Progenitor cell of endocrine pancreas (in vitro differentiated cells): ENCODE measurements around the gene MT1X. TPM values are rescaled to one million over a fixed set of nuclear protein-coding genes. Genes with fewer than 3 reads are reported as not detected.

Source experiments
- DNase-seq: peaks from one replicate; pipeline ENCODE4 v3.0.0; 2021; ENCODE audit warnings: low spot score; ENCODE audit not compliant: unreplicated experiment
- H3K27ac Mint-ChIP-seq: 2 replicates; pipeline ENCODE4 v1.8.0; 2021; ENCODE audit warnings: mild to moderate bottlenecking, moderate library complexity, mixed read lengths
- H3K27me3 Mint-ChIP-seq: 2 replicates; pipeline ENCODE4 v1.8.0; 2021; ENCODE audit warnings: mixed read lengths
- H3K36me3 Mint-ChIP-seq: 2 replicates; pipeline ENCODE4 v1.8.0; 2022; ENCODE audit warnings: mixed read lengths; ENCODE audit not compliant: insufficient read depth
- H3K4me1 Mint-ChIP-seq: 2 replicates; pipeline ENCODE4 v1.8.0; 2021; ENCODE audit warnings: low read depth, mixed read lengths
- H3K4me3 Mint-ChIP-seq: 2 replicates; pipeline ENCODE4 v1.8.0; 2021; ENCODE audit warnings: low read depth, mild to moderate bottlenecking, moderate library complexity, mixed read lengths
- H3K9me3 Mint-ChIP-seq: 2 replicates; pipeline ENCODE4 v1.8.0; 2021; ENCODE audit warnings: low read depth, mixed read lengths
- total RNA-seq: library from RNA; stranded (reverse); gene quantifications from 2 replicates; pipeline ENCODE4 v1.2.1, GENCODE V29; 2021
- TF ChIP-seq, protein P1 (sequence below): fragments of 200-600 bp; sonication (generic); IDR thresholded peaks from one replicate; pipeline ENCODE4 v1.5.0; 2021; ENCODE audit warnings: antibody characterized with exemption, mild to moderate bottlenecking; ENCODE audit not compliant: unreplicated experiment

MT1X gene
- total RNA-seq, 1 donor from 2014 or later = 6.8 TPM

DNA sequence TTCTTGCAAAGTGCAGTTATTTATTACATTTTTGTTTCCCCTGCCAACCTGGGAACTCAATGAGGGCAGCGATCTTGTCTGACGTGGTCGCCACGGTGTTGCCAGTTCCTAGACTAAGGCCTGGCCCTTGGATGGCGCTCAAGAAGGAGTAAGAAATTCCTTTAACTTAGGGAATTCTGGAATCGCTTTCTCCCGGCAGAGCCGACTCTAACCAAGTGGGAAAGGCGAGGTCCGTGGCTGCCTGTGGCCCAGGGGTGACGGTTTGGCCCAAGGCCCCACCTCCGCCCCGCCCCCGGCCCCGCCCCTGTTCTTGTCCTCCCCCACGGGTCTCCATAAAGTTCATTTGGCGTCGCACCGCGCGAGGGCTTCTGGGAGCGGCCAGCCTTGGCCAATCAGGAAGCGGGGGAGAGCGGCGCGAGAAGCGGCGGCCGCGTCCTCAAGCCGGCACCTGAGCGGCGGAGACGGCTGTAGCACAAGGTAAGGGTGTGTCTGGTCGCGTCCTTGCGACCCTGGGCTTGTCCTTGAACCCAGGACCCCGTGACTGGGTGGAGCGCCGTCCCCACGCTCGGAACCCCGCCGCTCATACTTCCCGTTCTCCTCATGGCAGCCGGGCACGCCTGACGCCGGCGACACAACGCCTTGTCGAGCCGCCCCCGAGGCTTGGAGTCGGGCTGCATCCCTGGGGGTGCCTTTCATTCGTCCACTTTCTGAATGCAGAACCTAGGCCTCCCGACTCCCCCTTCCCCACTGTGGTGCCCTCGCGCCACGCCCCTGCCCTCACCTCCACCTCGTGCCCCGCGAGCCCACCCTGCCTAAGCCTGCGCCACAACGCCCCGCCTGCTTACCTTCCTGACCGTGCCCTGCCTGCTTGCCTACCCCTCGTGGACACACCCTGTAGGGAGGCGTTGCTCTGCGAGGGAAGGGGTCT, 47.7 kb downstream of the MT1X start, which contains the start of gene NUP93:
TSS of gene NUP93 (plus strand) at position 395 of the 928 bp plus-strand sequence. CDS start 18,119 bp downstream, outside the sequence.
- H3K27ac Mint-ChIP-seq = peak within 1 kb of the TSS; percentile 84
- H3K36me3 Mint-ChIP-seq = no peaks in the 10 kb centered on the region
- H3K4me1 Mint-ChIP-seq = peaks cover 14% of the 10 kb centered on the region
- TF ChIP-seq, protein P1, sequence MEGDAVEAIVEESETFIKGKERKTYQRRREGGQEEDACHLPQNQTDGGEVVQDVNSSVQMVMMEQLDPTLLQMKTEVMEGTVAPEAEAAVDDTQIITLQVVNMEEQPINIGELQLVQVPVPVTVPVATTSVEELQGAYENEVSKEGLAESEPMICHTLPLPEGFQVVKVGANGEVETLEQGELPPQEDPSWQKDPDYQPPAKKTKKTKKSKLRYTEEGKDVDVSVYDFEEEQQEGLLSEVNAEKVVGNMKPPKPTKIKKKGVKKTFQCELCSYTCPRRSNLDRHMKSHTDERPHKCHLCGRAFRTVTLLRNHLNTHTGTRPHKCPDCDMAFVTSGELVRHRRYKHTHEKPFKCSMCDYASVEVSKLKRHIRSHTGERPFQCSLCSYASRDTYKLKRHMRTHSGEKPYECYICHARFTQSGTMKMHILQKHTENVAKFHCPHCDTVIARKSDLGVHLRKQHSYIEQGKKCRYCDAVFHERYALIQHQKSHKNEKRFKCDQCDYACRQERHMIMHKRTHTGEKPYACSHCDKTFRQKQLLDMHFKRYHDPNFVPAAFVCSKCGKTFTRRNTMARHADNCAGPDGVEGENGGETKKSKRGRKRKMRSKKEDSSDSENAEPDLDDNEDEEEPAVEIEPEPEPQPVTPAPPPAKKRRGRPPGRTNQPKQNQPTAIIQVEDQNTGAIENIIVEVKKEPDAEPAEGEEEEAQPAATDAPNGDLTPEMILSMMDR = no peak
- DNase-seq = peak; percentile 80
- no peaks in the 10 kb centered on the region for H3K9me3 Mint-ChIP-seq
- H3K27me3 Mint-ChIP-seq = no peaks in the 10 kb centered on the region
- no peak within 1 kb of the TSS for H3K4me3 Mint-ChIP-seq

DNA sequence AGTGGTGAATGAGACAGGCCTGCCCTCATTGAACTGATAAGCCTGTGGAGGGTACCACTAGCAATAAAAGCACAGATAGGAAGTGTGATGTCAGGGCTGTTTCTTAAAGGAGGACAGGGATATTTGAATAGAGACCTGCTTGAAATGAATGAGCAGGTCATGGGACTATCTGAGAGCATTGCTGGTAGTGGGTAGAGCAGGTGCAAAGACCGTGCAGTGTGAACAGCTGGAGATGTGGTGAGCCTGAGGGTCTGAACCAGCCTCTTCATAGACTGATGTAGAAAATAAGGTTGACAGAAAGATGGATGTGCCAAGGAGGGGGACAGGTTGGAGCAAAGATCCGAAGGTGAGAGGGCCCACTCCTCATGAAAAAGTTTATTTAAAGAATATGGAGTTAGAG, 50.1 kb downstream of the MT1X start:
- H3K9me3 Mint-ChIP-seq = no peaks in the 10 kb centered on the region
- no peak overlapping the region for H3K27ac Mint-ChIP-seq
- H3K27me3 Mint-ChIP-seq = no peaks in the 10 kb centered on the region
- TF ChIP-seq, protein P1 = no peak
- DNase-seq = no peak
- H3K36me3 Mint-ChIP-seq = peaks cover 5% of the 10 kb centered on the region
- H3K4me3 Mint-ChIP-seq = no peak overlapping the region
- H3K4me1 Mint-ChIP-seq = peaks cover 14% of the 10 kb centered on the region

DNA sequence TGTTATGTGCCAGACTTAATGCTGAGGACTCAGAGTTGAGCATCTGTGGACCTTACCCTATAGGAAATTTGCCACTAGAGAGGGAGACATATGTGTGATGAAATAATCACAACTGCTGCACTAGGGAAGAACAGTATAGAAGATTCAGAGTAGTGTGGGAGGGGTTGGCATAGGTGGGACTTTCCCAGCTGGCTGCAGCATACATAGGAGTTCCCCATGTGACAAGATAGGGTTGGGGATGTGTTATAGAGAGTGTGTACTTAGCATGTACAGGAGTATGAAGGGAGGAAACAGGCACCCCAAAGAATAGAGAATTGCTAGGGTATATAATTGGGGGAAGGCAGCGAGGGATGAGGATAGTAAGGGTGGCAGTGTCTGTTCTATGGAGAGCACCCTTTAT, 50.6 kb downstream of the MT1X start:
- H3K27ac Mint-ChIP-seq = no peak overlapping the region
- peaks cover 14% of the 10 kb centered on the region for H3K4me1 Mint-ChIP-seq
- TF ChIP-seq, protein P1 = no peak
- DNase-seq = no peak
- no peaks in the 10 kb centered on the region for H3K27me3 Mint-ChIP-seq
- no peaks in the 10 kb centered on the region for H3K9me3 Mint-ChIP-seq
- H3K4me3 Mint-ChIP-seq = no peak overlapping the region
- H3K36me3 Mint-ChIP-seq = peaks cover 10% of the 10 kb centered on the region

Other genes starting within 250 kb of the MT1X start
- gene NUDT21, start 231.1 kb upstream of the MT1X start, total RNA-seq = 139 and 142 TPM in 2 replicates
- gene OGFOD1, start 230.9 kb upstream of the MT1X start, total RNA-seq = 32.0 and 33.6 TPM in 2 replicates
- gene BBS2, start 162.4 kb upstream of the MT1X start, total RNA-seq = 52.3 and 56.0 TPM in 2 replicates
- not detected in 2 replicates for gene MT4, start 117.4 kb upstream of the MT1X start, total RNA-seq
- not detected in 2 replicates for gene MT3, start 92.9 kb upstream of the MT1X start, total RNA-seq
- gene MT2A, start 73.9 kb upstream of the MT1X start, total RNA-seq = 11.5 TPM in 2 replicates
- 4.0 and 5.2 TPM in 2 replicates for gene MT1E, start 56.7 kb upstream of the MT1X start, total RNA-seq
- gene MT1M, start 49.8 kb upstream of the MT1X start, total RNA-seq = not detected in 2 replicates
- gene MT1A, start 43.8 kb upstream of the MT1X start, total RNA-seq = not detected in 2 replicates
- gene MT1B, start 30.6 kb upstream of the MT1X start, total RNA-seq = not detected in 2 replicates
- gene MT1F, start 24.5 kb upstream of the MT1X start, total RNA-seq = 6.3 and 7.2 TPM in 2 replicates
- 1.8 and 2.9 TPM in 2 replicates for gene MT1G, start 14.4 kb upstream of the MT1X start, total RNA-seq
- not detected in 2 replicates for gene MT1H, start 12.7 kb upstream of the MT1X start, total RNA-seq
- gene NUP93, start 47.7 kb downstream of the MT1X start, total RNA-seq = 74.4 and 76.9 TPM in 2 replicates
- not detected in 2 replicates for gene SLC12A3, start 182.7 kb downstream of the MT1X start, total RNA-seq
- 70.0 and 85.9 TPM in 2 replicates for gene HERPUD1, start 249.7 kb downstream of the MT1X start, total RNA-seq